Heart left ventricle (tissue), 13 donors: ENCODE measurements around the gene NUP155.

Experiments used
- CTCF ChIP-seq, 12 donors: fragments of 200-600 bp; sonication (generic) in 4 of 12; IDR thresholded peaks; one replicate each; pipeline versions ENCODE4 v1.5.0 to v1.8.0; 2018 to 2022; ENCODE audit warnings: antibody characterized with exemption in 12 of 12, mild to moderate bottlenecking in 5 of 12
- POLR2A ChIP-seq, 2 donors: fragments of 450-650 bp; IDR thresholded peaks; one replicate each; pipeline ENCODE4 v1.6.1; 2017; ENCODE audit warnings: antibody characterized with exemption in 2 of 2, mild to moderate bottlenecking in 2 of 2, moderate library complexity in 2 of 2
- donor health status: ischemic (EF 13 %, LVEDD 7.1; RV severe dilation, severe dysfunction).
- donor health status: DM: no; HTN: yes; CAD: no.
- donor health status: DM: no; HTN: no; CAD: no.
- donor health status: ischemic (EF 25% LVEDD 6.9; RV normal size, moderate dysfunction).
- donor health status: ischemic (EF 25% LVEDD 5.7; RV mildly dilated, moderate dysfunction).
- donor health status: ischemic (EF 35%, LVEDD 5.7; RV mildly dilated, moderate dysfunction).
- donor health status: nonischemic (EF 11% LVEDD 7.7; RV severe dilation, severe dysfunction).
- donor health status: DM: yes; HTN: yes; CAD: no.
- donor health status: PGD.
- donor health status: ischemic (EF 29% LVEDD 5.4; RV normal size, mild dysfunction).
- donor health status: nonischemic (EF 23%, LVEDD 6.1; RV moderate dilation, normal function).

GRCh38 chr5:37323607-37324006 is 47.3 kb downstream of the NUP155 start:
- no peak for TF ChIP-seq CTCF (IDR thresholded peaks at IDR 0.05)
- no peak for TF ChIP-seq POLR2A (IDR thresholded peaks at IDR 0.05)
